HG03432 (cell line): Measurements from ENCODE around the gene CHTF18.

Experiments used
- ATAC-seq: cut with Tn5 transposase; IDR thresholded peaks from one replicate; pipeline ENCODE4 v1.9.1; 2021; ENCODE audit warnings: mild to moderate bottlenecking, moderate library complexity; ENCODE audit not compliant: unreplicated experiment

The CHTF18 gene

DNA sequence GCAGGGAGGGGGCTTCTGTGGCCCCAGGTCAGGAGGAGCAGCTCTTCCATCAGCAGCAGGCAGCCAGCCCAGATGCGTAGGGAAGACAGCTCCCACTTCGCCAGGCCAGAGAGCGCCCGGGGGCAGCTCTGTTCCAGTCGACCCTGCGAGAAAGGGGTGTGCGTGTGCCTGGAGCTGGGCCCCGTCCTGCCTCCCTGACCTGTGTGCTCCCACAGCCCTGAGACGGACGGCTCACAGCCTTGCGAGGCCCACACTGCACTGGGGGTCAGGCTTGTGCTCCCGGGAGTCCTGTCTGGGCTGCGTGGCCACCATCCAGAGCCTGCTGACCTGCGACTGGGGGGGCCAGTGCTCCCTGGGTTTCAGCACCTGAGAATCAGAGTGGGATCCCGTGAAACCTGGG is 28.4 kb upstream of the CHTF18 start:
- no peak for ATAC-seq

DNA sequence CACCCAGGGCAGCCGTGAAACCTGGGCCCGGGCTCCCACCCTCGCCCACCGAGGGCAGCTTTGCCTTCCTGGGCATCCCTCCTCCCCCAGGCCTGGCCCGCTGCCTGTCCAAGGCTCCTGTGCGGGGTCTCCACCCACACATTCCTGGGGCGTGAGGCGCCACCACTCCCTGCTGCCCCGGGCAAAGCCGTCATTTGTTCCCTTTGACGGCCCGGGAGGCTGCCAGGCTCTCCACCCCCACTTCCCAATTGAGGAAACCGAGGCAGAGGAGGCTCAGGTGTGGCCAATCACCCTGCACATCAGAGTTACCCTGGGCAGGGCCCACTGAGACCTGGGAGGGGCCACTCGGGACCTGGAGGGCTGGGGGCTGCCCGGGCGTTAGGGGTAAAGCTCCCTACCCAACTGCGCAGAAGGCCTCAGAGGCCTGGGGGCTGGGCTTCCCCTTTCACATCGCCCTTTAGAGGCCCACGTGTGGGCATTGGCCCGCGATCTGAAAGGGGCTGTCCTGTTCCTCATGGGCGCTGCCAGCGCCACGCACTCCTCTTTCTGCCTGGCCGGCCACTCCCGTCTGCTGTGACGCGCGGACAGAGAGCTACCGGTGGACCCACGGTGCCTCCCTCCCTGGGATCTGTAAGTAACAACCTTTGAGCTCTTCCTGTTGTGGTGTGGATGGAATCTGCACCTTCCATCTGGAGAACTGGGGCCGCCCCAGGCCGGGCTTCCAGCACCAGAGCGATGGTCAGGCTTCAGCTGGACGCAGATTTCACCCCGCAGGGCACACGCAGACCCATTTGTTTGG is 27.7 kb upstream of the CHTF18 start, which contains the start of gene MSLN:
Gene MSLN, plus strand, starts transcription at position 190 of the 799 bp plus-strand sequence. CDS start 1,947 bp downstream, outside the sequence.
- ATAC-seq = no peak

DNA sequence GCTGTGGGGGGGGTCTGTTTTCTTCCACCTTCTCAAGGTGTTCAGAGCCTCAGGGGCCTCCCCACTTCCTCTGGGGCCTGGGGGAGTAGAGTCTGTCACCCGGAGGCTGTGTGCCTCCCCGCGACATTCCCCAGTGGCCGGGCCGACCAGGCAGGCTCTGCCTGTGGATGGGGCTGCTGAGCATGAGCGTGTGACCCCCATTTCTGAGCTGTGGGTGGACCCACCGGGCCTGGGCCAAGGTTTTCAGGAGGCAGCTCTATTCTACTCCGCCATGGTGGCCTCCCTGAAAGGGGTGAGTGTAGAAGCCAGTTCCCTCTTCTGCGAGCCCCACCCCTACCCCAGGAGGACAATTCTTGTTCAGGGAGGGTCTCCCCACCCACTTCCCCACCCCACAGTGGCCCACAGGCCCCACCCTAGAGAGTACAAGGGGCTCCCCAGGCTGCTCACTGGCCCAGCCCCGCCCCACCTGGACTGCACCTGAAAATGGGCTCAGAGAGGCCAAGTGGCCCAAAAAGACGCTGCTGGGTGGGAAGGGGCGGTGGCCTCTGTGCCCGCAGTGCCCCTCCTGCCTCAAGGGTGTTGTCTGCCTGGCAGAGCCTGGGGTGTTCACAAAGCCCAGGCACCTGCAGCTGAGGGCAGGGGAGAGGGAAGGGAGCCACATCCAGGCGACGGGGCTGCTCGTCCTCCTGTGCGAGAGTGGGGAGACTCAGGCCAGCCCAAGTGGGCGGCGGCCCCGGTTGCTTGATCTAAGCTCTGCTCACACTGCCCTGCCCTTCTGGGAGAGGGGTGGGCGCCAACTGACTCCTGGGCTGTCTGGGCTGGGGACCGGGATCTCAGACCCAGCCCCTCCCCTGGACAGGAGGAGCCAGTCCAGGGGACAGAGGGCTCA is 26.6 kb upstream of the CHTF18 start:
- no peak for ATAC-seq

DNA sequence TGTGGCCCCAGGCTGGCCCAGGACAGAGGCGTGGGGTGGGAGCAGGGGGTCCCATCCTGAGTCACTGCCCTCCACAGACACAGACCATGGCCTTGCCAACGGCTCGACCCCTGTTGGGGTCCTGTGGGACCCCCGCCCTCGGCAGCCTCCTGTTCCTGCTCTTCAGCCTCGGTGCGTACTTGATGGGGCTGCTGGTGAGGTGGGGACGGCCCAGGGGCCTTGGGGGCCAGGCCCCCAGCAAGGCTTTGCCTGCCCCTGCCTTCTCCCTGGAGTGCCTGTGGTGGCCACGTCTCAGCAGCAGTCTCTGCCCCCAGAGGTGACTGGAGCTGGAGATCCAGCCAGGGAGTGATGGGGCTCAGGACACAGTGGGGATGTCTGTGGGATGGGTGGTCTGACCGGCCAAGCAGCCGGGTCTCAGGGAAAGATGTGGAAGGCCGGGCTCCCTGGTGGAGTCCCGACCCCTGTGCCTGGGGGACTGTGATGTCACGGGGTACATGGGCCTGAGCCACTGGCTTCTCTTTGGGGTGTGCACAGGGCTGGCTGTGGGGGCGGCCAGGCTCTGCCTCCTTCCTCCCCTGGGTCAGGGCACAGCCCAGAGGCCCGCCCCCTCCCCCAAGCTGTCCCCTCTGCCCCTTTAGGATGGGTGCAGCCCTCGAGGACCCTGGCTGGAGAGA is 25.7 kb upstream of the CHTF18 start:
- ATAC-seq = no peak

DNA sequence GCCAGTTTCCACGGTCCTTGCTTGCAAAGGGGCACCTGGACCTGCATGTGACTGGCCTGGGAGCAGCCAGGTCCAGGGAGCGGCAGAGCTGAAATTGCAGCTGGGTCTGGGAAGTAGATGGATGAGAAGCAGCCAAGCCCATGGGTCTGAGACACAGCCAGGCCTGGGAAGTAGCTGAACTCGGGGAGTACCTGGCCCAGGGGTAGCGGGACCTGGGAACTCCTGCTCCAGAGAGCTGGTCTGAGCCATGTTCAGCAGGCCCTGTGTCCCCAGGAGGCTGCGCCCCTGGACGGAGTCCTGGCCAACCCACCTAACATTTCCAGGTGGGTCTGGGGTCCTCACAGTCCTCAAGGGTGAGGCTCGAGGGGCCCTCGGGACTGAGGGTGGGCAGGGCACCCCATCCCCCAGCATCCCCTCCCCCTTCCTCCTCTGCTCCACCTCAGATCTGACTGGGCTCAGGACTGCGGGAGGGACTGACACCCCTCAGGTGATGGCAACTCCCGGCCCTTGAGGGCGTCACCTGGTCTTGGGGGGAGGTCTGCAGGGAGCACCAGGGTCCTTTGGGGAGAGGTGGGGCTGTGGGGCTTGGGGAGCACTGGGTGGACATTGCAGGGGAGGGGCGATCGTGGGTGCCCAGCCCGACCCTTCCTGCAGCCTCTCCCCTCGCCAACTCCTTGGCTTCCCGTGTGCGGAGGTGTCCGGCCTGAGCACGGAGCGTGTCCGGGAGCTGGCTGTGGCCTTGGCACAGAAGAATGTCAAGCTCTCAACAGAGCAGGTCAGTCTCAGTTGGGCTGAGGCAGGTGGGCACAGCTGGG is 24.8 kb upstream of the CHTF18 start:
- ATAC-seq = no peak

DNA sequence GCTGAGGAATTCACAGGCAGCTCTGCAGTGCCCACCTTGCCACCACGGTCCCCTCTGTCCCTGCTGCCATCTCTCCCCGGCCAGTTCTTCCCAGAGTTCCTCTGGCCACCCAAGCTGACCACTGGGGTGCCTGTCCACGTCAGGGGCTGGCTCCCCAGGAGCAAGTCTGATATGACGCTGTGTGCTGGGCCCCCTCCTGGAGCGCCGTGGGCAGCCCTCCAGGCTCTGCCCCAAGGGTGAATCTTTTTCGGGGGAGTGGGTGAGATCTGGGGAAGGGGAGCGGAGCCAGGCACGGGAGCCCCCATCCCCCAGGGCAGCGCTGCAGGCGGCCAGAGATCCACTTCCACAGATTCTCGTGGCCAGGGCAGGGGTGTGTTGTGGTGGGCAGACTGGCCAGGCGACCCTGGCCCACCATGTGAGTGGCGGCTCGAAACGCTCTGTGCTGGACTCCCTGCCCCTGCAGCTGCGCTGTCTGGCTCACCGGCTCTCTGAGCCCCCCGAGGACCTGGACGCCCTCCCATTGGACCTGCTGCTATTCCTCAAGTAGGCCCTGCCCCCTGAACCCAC is 24.2 kb upstream of the CHTF18 start:
- no peak for ATAC-seq

DNA sequence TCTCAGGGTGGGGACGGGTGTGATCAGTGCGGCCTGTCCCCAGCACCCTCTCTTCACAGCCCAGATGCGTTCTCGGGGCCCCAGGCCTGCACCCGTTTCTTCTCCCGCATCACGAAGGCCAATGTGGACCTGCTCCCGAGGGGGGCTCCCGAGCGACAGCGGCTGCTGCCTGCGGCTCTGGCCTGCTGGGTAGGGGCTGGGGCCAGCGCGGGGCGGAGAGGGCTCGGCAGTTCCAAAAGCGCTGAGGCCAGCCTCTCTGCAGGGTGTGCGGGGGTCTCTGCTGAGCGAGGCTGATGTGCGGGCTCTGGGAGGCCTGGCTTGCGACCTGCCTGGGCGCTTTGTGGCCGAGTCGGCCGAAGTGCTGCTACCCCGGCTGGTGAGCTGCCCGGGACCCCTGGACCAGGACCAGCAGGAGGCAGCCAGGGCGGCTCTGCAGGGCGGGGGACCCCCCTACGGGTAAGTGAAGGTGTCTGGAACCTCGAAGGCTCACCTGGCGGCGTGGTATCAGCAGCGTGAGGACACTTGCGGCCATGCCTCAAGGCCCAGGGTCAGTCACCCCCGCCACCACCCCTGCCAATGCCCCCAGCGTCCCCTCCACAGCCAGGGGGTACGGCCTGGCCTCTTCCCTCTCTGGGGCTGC is 23.5 kb upstream of the CHTF18 start:
- ATAC-seq = no peak

DNA sequence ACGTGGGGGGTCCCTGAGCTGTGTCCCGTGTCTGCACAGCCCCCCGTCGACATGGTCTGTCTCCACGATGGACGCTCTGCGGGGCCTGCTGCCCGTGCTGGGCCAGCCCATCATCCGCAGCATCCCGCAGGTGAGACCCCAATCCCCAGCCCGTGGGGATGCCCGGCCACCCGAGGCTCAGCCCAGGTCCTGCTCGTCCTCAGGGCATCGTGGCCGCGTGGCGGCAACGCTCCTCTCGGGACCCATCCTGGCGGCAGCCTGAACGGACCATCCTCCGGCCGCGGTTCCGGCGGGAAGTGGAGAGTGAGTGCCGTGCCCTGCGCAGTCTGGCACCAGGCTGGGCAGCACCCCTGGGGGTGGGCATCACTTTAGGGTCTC is 22.9 kb upstream of the CHTF18 start:
- no peak for ATAC-seq

DNA sequence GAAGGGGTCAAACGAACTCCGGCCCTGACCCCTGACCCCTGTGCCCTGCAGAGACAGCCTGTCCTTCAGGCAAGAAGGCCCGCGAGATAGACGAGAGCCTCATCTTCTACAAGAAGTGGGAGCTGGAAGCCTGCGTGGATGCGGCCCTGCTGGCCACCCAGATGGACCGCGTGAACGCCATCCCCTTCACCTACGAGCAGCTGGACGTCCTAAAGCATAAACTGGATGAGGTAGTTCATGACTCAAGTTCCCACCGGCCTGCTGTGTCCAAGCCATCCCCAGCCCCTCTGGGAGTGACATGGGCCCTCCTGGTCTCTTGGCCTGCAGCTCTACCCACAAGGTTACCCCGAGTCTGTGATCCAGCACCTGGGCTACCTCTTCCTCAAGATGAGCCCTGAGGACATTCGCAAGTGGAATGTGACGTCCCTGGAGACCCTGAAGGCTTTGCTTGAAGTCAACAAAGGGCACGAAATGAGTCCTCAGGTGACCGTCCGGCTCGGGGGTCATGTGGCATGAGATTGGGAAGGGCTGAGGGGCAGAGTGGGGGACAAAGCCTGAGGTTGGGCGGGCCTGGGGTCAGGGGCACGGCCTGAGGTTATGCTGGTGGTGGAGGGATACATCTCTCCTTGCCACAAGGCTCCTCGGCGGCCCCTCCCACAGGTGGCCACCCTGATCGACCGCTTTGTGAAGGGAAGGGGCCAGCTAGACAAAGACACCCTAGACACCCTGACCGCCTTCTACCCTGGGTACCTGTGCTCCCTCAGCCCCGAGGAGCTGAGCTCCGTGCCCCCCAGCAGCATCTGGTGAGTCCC is 22.2 kb upstream of the CHTF18 start:
- no peak for ATAC-seq

DNA sequence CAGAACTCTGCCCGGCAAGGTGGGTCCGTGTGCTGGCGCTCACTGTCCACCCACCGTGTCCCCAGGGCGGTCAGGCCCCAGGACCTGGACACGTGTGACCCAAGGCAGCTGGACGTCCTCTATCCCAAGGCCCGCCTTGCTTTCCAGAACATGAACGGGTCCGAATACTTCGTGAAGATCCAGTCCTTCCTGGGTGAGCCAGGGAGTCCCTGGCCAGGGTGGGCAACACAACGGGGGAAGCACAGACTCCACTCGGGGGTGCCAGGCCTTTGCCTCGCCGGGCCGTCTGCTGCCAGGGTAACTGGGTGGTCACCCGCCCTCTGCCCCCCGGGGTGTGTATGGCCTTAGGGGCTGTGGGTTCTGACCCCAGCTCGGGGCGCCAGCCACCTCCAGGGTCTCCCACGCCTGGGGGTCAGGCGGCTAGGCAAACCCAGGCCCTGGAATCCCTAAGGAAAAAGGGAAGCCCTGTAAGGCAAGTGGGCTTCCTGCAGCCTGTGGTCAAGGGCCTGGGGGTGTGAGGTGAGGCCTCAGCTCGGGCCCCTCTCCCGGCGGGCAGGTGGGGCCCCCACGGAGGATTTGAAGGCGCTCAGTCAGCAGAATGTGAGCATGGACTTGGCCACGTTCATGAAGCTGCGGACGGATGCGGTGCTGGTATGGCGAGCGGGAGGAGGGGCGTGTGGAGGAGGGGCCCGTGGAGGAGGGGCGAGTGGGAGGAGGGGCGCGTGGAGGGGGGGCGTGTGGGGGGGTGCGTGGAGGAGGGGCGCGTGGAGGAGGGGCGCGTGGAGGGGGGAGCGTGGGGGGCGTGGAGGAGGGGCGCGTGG is 21.4 kb upstream of the CHTF18 start:
- ATAC-seq = no peak

DNA sequence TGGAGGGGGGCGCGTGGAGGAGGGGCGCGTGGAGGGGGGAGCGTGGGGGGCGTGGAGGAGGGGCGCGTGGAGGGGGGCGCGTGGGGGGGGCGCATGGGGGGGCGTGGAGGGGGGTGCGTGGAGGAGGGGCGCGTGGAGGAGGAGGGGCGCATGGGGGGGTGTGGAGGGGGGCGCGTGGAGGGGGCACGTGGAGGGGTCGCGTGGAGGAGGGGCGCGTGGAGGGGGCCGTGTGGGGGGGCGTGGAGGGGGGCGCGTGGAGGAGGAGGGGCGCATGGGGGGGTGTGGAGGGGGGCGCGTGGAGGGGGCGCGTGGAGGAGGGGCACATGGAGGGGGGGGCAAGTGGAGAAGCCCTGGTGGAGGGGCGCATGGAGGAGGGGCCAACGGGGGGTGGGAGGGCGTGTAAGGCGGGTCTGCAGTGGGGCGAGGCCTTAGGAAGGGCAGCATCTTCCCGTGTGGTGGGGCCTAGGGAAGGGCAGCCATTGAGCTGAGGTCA is 20.6 kb upstream of the CHTF18 start:
- no peak for ATAC-seq

DNA sequence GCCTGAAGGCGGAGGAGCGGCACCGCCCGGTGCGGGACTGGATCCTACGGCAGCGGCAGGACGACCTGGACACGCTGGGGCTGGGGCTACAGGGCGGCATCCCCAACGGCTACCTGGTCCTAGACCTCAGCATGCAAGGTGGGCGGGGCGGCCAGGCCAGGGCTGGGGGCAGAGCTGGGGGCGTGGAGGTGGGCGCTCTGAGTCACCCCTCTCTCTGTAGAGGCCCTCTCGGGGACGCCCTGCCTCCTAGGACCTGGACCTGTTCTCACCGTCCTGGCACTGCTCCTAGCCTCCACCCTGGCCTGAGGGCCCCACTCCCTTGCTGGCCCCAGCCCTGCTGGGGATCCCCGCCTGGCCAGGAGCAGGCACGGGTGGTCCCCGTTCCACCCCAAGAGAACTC is 20.0 kb upstream of the CHTF18 start:
- no peak for ATAC-seq

DNA sequence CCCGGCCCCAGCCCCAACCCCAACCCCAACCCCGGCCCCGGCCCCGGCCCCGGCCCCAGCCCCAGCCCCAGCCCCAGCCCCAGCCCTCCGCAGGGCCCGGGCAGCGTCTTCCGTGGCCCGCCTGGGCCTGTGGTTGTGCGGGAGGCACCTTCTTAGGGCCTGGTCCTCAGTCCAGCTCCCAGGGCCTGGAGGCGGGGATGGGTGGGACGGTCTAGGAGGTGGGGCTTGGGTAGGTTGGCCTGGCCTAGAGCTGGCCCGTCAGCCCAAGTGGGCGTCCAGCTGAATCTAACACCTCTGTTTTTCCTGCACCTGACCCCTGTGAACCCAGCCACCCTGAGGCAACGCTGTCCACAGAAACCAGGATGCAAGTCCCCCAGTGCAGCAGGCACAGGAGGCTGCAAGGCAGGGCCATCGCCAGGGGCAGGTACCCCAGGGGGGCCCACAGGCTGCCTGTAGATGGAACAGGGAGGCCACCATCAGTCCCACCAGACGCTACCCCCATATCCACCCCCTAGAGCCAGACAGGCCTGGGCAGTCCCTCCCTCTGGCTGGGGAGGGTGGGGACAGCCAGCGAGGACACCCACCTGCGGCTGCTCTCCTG is 19.1 kb upstream of the CHTF18 start:
- ATAC-seq = no peak

DNA sequence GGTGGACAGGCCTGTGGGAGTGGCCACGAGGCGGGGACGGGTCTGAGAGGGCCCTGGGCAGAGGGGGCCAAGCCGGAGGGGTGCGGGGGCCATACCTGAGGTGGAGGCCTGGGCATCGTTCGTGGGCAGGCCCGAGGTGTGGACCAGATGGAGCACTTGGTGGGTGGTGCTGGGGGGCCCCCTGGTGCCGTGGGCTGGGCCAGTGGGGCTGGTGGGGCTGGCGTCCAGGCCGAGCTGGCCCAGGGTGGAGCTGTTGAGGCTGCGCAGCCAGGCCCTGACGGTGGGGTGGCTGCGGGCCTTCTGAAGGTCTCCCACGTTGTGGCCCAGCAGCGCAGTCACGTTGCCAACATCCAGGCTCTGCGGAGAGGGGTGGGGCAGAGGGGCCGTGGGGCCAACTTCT is 18.5 kb upstream of the CHTF18 start:
- ATAC-seq = no peak

DNA sequence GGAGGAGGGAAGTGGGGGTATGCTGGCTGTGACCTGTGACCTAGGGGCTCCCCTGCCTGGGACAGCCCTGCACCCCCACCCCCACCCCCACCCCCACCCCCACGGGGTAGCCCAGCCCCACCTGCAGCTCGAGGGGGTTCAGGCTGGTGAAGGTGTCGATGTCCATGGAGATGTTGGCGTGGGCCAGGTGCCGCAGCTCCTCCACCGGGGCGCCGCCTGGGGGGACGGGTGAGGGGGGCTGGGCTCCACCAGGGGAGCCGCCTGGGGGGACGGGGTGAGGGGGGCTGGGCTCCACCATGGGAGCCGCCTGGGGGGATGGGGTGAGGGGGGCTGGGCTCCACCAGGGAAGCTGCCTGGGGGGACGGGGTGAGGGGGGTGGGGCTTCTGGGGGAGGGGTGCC is 18.0 kb upstream of the CHTF18 start:
- no peak for ATAC-seq

DNA sequence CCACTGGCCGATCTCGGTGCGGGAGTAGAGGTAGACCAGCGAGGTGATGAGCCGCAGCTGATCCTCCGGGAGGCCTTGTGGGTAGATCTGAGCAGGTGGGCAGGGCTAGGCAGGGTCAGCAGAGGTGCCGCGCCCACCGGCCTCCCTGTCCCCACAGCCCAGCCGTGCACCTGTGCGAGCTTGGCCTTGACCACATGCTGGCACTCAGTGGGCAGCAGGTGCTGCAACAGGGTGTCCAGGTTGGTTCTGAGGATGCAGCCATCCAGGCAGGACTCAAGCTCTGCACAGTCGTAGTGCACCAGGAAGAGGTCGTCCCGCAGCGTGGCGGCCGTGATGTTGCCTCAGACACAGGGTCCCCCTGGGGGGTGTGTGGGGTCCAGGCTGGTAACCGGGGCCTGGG is 15.5 kb upstream of the CHTF18 start:
- ATAC-seq = no peak
